Astrocyte of the cerebellum (primary cell): ENCODE results near the gene TIFAB.

Source experiments
- DNase-seq: peaks from one replicate; pipeline ENCODE4 v3.0.0-alpha.2; 2011; ENCODE audit warnings: low read depth
- H3K4me3 ChIP-seq: 2 replicates; pipeline ENCODE4 v1.5.1; 2011; ENCODE audit warnings: mild to moderate bottlenecking, low read depth, low read length, moderate library complexity
- CTCF ChIP-seq: IDR thresholded peaks from 2 replicates; pipeline ENCODE4 v1.5.1; 2012; ENCODE audit warnings: low read length, low read depth, moderate library complexity, mild to moderate bottlenecking; ENCODE audit errors: missing control alignments
- in situ Hi-C: cut with HindIII; loops from 2 replicates; pipeline ENCODE4 v1.10.0; 2017; ENCODE audit warnings: low sequenced_read_pairs

The TIFAB gene

DNA sequence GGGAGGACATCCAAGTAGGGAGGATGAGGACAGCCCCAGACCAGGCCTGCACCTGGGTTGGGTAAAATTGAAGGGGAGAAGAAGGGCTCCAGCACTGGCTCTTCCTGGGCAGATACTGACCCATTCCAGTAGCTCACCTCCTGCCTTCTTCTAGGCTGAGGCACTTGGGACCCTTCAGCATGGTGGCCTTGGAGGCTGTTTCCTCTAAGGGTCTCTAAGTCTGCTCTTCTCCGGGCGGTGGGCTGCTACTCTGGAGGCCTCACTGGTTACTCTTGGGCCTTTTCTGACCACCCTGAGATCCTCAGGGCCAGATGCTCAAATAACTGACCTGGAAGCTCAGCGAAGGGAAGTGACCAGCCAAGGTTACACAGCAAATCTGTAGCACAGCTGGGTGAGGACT is 2.8 kb upstream of the TIFAB start:
- in situ Hi-C loops, result loop anchor here (25.0 kb wide), 2 partner anchors 282 to 382 kb away; partner anchors contain the start of gene SLC25A48
- no peak for TF ChIP-seq CTCF
- H3K4me3 ChIP-seq, result no peak overlapping the region
- DNase-seq, result no peak

GRCh38 chr5:135453613-135454012 is 1.5 kb upstream of the TIFAB start:
- H3K4me3 ChIP-seq, result no peak overlapping the region
- no peak for DNase-seq
- in situ Hi-C loops, result loop anchor here (25.0 kb wide), 2 partner anchors 284 to 384 kb away; partner anchors contain the start of gene SLC25A48
- TF ChIP-seq CTCF, result no peak

DNA sequence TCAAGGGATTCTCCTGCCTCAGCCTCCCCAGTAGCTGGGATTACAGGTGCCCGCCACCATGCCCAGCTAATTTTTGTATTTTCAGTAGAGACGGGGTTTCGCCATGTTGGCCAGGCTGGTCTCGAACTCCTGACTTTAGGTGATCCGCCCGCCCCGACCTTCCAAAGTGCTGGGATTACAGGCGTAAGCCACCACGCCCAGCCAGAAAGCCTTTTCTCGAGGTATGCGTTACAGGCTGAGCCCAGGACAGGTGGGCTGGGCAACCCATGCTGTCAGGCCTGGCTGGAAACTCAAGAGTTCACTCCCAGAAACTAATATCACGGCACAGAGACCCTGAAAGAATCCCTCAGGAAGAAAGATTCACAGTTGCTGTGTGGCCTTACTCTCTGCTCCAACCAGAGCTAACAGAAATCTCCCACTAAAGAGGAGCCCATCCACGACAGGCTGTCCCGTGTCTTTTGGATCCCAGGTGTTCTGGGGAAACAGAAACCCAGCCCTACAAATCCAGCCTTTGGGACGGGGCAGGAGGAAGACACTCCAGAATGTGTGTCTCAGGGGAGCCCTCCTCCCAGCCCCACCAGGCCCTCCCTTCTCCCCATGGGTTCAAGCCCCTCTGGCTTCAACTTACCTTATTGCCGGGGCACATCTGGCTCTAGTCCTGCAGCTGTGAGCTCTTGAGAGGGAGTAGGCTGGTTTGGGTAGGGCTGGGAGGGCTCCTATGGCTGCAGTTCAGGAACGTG is 400 bp downstream of the TIFAB start:
- no peak for TF ChIP-seq CTCF
- no peak for DNase-seq
- H3K4me3 ChIP-seq, result no peak overlapping the region
- in situ Hi-C loops, result loop anchor here (25.0 kb wide), 2 partner anchors 286 to 386 kb away; partner anchors contain the start of gene SLC25A48

- DNase-seq, result no peak
- H3K4me3 ChIP-seq, result no peak overlapping the region
- in situ Hi-C loops, result loop anchor here (25.0 kb wide), 2 partner anchors 286 to 386 kb away; partner anchors contain the start of gene SLC25A48
- no peak for TF ChIP-seq CTCF
These were observed 1.2 kb downstream of the TIFAB start for GRCh38 chr5:135450952-135451351.

GRCh38 chr5:135450336-135450735 is 1.8 kb downstream of the TIFAB start:
- TF ChIP-seq CTCF, result no peak
- H3K4me3 ChIP-seq, result no peak overlapping the region
- DNase-seq, result no peak
- in situ Hi-C loops, result loop anchor here (25.0 kb wide), 2 partner anchors 287 to 387 kb away; partner anchors contain the start of gene SLC25A48

DNA sequence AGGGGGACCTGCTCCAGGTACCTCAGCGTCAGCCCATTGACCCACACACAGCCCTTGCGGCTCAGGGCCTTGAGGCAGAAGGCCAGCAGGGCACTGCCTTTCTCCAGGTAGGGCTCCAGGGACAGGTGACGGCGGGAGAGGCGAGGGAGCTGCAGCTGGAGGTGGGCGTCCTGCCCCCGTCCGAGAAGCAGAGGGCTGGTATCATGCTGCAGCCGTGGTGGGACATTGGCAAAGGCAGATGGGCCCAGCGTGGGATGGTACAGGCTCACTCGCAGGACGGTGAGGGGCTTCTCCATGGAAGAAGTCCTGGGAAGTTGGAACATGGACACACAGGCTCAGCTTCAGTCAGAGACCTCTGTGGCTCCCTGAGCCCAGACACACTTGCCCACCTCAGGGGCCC is 2.5 kb downstream of the TIFAB start:
- DNase-seq, result no peak
- TF ChIP-seq CTCF, result no peak
- in situ Hi-C loops, result loop anchor here (25.0 kb wide), 2 partner anchors 288 to 388 kb away; partner anchors contain the start of gene SLC25A48
- no peak overlapping the region for H3K4me3 ChIP-seq
